GM19455 (cell line): ENCODE results near the gene LRRC27.

Source experiments
- ATAC-seq: cut with Tn5 transposase; IDR thresholded peaks from one replicate; pipeline ENCODE4 v1.9.1; 2021; ENCODE audit not compliant: unreplicated experiment

The LRRC27 gene

GRCh38 chr10:132421847-132422751 lies 90.1 kb downstream of the LRRC27 start:
- ATAC-seq, result no peak

- ATAC-seq, result no peak
Observed at GRCh38 chr10:132422903-132423825, 91.2 kb downstream of the LRRC27 start.

GRCh38 chr10:132423966-132424861 lies 92.2 kb downstream of the LRRC27 start:
- ATAC-seq, result no peak

GRCh38 chr10:132425029-132425756 lies 93.2 kb downstream of the LRRC27 start:
- ATAC-seq, result no peak

GRCh38 chr10:132425757-132426155 lies 93.8 kb downstream of the LRRC27 start:
- no peak for ATAC-seq

GRCh38 chr10:132427006-132427771 lies 95.2 kb downstream of the LRRC27 start:
- no peak for ATAC-seq

- no peak for ATAC-seq
Observed at GRCh38 chr10:132427939-132428367, 96.0 kb downstream of the LRRC27 start.

- no peak for ATAC-seq
Observed at GRCh38 chr10:132428486-132428995, 96.5 kb downstream of the LRRC27 start.
